Activated naive CD4-positive, alpha-beta T cell treated with Interleukin-2 at 50 U/mL for 16 hours (primary cell): ENCODE data around the gene ERICH3.

Source experiments
- DNase-seq: peaks from one replicate; pipeline ENCODE4 v3.0.0-alpha.2; 2020

Gene ERICH3, protein sequence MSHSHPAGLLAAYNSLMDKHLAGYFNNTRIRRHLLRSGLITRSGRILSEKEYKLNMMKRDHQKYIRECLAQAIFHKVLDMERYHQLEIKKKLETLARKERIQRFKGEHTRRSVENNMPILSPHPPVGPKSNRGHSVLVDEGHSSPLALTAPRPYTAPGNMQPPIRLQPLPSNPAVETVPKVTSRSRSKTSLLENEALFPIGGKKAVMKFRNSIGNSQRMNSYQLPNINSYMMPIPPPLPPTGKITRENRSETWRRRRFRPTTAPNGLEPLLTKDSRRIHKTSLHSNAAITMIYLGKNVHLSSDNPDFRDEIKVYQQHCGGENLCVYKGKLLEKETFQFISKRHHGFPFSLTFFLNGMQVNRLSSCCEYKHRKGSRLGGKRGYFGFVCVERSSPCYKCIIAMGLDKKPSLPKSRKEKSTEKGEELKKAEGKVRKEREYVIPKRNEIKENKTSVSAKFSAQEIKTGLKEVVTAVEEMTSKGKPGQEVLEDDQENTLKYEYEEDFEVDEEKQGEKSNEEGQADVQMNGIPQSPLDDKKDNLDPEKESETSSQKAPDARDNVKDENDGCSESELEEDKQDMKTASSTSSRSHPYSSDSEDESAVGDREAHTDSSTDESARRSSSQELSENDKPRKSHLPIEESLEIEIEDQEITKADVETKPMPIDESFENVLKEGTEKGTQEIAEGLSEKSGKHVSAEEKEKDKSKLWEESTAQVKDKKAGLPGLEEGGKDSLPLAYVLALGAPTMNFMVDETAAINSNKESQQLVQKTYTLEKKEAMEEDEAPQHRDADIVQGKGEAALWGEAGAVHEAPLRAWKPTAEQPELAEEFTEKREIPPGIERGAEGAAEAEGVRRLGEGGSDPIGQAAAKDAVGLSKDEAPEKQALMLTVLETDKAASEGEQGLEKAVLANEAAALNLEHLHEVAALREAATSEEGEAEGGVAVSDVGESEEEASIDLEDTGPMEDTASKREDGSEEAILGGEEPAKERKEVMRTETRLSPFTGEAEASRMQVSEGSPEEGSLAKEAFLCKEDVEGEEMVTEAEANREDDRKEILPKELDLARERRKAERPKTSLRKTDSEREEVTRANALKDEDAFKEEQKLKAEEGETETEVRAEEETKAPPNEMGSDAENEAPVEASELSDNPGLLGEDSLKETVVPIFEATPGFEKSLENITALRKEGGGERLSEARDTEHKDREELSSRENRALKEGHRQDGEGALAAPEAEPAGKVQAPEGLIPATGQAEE (N-terminal part only)

DNA sequence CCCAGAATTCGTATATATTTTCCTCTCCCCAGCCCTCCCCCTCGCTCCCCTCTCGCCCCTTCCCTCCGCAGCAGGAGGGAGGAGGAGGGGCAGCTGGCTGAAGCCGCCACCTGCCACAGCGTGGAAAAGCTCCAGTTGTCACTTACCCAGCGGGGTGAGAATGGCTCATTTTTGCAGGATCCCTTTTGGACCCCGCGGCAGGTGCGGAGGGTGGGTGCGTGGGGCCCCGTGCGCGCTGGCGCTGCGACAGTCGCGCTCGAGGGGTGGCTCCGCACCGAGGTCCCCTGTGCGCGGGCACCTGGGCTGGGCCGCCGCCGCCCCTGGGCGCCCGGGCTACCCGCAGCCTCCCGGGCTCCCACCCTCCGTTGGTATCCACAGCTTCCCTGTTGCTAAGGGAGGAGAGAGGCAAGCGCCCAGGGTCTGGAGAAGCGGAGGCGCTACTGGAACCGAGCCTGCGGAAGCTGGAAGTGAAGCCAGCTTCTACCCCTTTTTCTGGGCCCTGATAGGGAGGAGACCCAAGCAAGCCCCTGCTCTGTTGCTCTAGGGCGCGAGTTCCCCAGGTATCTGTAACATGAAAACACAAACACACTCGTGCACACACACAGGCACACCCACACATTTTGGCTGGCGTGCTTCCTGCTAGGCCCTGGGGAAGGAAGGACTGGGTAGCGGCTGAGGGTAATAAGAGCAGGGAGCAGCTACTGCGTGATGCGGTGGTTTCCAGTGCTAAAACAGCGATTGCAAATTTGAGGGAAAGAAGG, at the start of gene ERICH3:
Gene ERICH3 (minus strand): TSS at position 442 of the 761 bp plus-strand sequence. CDS start 273 bp downstream, at position 169.
- DNase-seq, result no peak

DNA sequence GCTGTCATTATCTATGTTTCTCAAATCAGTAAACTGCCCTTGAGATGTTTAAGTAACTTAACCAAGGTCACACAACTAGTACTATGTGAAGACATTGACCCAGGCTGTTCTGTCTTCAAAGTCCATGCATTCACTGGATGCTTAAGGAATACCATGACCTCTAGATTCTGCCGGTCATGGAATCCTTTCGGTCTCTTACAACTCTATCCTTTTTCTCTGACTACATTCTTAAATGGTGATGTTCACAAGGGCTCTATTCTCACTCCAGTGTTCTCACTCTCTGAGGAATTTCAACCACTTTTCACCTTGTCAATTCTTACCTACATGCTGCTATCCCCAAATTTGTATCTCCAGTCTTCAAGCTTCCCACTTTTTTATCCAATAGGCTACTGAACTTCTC, 44.0 kb upstream of the ERICH3 start:
- no peak for DNase-seq

DNA sequence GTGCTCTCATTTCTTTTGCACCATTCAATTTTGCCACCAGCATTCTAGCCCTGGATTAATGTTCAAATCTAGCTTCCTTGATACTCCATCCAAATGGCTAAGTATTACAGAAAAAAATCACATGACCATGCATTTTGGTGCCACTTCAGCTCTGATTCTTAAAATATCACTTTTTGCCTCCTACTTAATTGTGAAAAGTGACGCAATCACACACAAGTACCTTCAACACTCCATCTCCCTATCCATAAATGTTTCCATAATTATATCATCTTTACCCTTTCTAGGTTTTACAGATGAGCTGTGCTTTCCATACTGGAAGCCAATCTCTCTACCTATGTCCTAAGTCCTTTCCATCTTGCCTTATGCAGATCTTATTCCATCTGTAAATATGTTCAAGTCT, 43.2 kb upstream of the ERICH3 start:
- no peak for DNase-seq

DNA sequence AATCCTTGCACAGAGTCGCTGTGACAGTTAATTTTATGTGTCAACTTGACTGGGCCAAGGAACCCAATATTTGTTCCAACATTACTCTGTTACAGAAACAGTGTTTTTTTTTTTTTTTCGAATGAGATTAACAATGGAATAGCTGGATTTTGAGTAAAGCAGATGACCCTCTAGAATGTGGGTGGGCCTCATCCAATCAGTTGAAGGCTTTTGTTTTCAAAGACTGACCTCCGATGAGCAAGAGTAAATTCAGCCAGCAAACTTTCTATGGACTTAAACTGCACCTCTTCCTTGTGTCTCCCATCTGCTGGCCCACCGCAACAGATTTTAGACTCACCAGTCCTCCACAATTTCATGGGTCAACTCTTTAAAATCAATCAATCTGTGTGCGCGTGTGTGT, 42.2 kb upstream of the ERICH3 start:
- DNase-seq, result no peak

DNA sequence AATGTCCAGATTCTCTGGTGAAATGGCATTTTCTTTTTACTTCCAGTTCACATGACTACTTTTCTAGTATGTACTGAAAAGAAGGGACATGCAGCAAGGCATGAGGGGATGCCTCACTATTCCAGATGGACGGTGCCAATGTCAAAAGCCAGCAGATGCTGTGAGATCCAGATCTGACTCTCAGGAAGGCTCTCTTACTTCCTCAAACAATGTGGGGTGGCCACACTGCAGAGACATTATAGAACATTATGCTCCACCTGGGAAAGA, 41.6 kb upstream of the ERICH3 start:
- no peak for DNase-seq

DNA sequence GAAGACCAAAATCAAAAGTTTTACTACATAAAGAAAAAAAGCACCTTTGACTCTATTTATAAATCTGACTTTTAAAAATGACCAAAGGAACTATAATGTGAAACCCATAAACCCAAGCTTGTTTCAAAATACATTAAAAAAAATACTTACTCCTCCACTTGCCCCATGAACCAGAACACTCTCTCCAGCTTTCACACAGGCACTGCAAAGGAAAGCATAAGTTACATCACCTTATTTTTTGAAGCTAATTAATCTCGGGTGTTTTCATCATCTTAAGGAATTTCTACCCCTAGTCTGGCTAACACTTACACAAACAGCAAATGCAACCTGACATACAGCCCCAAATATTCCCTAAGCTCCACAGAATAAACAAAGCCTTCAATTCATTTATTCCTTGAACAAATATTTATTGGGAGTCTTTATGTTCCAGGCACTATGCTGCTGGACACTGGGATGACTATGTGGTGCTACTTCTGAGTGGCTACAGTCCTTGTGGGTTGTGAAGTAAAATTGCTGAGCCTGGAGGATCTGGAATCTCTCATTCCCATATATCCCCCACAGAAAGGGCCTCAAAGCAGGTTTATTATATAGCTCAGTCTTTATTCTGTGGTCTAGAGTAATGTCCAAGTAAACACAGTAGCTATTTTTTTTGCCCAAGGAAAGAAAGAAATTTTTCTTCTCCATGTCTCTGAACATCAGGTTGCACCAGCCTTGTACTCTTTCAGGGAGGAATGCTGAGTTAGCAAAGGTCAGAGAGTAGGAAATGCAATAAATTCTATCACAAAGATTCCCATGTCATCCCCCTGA, 41.0 kb upstream of the ERICH3 start:
- no peak for DNase-seq

DNA sequence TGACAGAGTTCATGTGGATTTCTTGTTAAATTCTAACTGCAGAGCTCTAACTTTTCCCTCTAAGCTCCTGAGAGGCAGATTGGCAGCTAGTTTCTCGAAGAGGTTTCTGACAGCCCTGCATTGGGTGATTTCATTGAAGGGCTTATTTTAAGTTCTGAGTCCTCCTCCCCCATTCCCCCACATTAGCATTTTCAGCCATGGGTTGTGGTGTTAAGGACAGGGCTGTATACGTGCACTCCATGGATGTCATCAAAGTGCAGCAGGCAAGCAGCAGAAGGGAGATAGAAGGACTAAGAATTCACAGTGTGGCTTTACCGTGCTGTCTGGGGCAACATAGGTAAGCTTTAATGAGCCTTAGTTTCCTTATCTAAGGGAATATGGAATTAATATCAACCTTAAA, 40.3 kb upstream of the ERICH3 start:
- DNase-seq, result no peak

DNA sequence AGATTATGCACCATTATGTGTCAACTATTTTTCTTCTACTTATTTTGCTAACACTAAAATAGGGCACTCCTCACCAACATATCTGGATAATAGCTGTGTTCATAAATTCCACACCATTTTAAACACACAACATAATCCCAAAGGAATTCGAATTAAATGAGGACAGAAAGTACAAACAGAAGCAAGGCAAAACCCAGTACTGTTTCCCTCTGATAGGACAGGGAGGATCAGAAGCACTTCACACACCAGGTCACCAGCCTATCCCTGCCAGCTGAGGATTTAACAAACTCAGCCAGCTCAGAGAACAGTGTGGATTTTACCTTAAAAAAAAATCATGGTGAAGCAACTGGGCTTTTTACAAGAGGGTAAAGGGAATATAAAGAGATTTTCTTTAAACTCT, 39.3 kb upstream of the ERICH3 start:
- DNase-seq, result no peak

DNA sequence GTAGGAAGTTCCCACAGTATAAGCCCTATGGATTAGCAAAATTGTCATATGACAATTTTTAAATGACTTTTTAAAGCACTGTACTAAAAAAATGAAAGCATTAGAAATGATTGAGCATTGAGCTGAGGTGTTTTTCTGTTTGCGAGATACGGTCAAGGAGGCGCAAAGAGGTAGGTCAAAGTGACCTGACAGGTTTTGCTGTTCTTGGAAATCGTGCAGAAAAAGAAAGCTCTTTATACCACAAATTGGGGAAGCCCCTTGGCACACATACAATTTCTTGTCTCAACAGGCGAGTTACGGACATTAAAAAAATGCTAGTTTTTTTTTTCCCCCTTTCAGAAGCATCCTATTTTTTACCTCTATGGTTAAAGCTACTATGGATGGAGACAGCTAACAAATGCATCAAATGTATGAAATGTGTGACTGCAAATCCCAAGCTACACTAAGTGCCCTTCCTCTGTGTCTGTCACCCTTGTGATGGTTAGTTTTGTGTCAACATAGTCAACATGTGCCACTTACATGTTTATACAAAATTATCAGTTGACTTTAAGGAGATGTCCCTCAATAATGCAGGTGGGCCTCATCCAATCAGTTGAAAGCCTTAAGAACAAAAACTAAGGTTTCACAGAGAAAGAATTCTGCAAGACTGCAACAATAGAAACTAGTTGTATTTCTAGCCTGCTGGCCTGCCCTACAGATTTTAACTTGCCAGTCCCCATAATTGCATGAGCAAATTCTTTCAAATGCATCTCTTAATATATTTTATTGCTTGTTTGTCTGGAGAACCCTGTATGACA, 30.0 kb upstream of the ERICH3 start:
- DNase-seq, result no peak

DNA sequence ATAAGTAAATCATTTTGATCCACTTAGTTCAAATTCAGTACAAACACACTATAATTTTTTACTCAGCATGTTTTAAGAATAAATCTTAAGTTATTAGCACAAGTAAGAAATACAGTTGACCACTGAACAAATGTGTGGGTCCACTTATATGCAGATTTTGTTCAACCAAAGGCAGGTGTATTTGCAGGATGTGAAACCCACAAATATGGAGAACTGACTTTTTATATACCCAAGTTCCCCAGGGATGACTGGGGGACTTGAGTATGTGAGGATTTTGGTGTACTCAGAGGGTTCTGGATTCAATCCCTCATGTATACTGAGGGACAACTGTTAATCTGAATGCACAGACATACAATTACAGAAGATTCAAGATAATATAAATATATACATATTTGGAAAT, 25.7 kb upstream of the ERICH3 start:
- no peak for DNase-seq

DNA sequence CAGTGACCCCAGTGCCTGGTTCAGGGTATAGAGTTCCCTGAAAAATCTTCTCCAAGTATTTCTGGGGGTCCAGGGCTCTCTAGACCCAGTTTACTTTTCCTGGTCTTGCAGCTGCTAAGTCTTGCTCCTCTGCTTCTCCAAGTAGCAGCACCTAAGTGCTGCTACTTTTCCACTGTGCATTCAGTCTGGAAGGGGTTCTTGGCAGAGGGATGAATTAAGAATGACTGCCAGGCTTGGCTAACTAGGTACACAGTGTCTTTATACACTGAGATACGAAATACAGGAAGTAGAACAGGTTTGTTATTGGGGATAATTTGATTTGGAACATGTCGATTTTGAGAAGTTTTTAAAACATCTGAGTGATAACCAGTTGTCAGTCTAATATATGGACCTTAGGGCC, 24.2 kb upstream of the ERICH3 start:
- no peak for DNase-seq

DNA sequence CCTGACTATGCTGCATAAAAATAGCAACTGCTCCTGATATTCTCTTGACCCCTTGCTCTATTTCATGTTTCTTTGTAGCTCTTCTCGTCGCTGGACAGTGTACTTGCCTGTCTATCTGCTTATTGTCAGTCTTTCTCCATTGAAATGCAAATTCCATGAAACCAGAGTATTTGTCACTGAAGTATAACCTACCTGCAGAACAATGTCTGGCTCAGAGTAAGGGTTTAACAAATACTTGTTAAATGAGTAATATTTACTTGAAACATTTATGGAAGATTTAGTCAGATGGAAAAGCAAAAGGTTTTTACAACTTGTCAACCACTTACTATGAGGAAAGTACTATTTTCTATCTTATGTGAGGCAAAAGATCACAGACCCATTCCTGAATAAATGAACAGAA, 19.9 kb upstream of the ERICH3 start:
- DNase-seq, result no peak

DNA sequence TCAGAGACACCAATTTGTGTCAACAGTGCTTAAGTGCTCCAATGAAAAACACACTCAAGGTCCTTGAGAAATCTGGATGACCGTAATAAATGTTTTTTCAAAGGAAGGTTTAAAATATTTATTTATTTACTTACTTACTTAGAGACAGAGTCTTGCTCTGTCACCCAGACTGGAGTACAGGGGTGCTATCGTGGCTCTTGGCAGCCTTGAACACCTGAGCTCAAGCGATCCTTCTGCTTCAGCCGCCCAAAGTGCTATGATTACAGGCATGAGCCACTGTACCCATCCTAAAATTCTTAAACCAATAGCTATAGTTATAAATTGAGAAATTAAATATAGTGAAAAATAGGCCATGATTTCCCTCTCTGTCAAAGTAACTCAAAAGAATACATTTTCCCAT, 17.3 kb upstream of the ERICH3 start:
- DNase-seq, result no peak

DNA sequence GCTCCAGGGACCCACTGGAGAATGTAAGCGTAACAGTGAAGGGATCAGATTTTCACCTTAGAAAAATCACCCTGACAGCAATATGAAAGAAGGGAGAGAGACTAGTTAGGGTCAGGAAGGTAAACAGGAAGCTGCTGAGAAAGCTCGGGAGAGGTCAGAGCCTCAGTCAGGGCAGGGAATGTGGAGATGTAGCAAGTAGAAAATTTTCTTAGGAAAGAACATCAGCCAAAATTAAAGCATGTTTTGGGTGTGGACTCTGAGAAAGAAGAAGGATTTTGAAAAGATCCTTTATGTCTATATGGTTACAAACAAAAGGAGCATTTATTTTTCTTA, 16.7 kb upstream of the ERICH3 start:
- no peak for DNase-seq

DNA sequence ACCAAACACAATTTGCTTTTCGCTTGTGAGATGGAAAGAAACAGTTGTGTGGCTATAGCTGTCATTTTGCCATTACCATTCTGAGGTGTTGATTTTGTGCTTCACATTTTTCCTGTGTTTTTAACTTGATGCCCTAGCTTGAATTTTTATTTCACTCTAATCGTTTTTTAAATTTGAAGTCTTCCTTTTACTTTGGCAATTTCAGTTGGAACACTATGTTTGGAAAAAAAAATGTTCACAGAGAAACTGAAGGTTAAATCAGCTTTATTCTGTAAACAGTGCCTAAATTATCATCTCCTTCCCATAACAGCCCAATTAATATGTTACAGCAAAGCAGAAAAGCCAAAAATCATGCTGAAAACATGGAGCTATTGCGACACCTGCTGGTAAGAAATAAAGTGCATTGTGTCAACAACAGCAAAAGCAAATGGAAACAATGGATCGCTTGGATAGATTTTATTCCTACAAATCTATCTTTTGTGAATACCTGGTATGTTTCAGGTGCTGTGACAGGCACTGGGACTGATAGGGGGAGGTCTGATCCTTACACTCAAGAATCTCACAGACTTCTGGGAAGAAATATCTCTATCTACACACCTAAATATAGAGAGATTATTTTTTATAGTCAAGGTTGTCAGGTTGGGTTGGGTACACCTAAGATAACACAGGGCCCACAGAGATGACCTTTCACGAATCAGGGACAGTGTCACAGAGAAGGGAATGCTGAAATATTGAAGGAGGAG, 16.2 kb upstream of the ERICH3 start:
- peak; percentile 20 for DNase-seq

DNA sequence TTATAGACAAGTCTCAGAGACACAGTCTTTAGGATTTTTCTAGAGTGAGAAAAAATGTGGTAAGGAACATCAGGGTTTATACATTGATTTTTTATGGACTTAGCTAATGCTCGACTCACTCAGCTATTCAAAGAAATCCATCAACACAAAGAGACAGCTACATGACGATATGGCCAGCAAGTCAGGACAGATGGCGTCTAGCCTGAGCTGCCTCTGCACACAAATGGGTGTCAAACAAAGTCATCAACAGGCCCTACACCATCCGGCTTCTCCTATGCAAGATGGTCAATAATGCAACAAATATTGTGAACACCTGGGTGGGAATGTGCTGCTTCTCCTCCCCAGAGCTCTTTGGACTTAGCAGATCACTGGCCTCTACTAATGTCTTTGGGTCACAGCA, 13.3 kb upstream of the ERICH3 start:
- DNase-seq, result no peak

DNA sequence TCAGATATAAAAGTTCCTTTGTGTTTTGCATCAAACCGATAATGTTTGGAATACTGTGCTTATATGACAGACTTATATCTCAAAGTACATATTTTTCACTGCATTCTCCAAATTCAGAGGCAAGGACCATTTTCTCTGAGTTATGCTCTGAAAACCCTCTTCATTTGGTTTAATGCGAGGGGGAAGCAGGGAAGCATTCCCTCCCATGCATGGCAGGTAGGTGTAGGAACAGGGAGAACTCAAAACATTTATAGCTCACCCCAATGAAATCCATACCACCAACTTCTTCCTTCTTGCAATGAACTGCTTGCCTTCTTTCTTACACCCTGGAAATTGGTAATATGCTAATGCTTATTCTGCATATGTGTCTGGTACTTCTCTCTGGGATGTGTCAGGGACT, 10.7 kb upstream of the ERICH3 start:
- no peak for DNase-seq

DNA sequence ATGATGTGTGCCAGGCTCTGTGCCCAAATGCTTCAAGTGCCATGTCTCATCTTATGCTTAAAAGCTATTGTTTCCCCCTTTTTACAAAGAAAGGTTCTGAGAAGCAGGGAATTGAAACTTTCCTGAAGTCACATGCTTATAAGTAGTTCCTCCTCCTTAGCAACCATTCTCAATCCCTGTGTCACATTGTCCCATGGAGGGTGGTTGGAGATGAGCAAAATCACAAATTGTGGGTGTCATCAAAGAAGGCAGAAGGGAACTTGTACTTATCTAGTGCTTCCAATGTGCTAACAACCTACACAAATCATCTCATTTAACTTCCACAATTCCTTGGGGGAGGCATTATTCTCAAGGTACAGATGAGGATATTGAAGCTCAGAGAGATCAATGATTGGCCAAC, 10.1 kb upstream of the ERICH3 start:
- no peak for DNase-seq

DNA sequence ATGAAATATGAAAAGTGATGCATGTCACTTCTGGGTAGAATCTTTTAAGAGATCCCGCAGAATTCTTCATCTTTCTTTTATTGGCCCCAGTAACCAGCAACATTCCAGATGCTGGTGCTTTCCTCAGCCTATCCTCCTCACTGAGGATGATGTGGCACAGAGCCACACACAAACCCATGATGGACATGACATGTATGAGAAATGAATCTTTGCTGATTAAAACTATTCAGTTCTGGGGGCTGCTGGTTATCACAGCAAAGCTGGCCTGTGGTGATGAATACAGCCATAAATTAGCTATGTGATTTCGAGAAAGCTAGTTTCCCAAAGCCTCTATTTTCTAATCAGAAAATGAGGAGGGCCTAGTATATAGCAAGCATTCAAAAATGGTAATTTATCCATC, 8.3 kb upstream of the ERICH3 start:
- DNase-seq, result no peak

DNA sequence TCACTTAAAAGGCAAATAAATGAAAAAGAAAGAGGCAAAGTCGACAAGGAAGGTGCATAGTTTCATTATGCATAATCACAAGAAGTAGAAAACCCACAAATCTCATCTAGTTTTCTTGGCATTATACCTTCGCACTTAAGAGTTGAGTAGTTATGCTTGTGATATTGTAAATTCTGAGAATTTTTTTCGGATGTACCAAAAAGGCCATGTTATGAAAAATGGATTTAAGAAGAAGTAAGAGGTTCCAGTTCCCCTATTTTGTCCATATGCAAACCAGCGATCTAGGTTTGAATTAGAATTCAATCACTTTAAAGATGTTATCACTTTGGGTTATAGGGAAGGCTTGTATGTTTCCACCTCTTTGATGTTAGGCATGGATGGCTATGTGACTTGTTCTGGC, 7.9 kb upstream of the ERICH3 start:
- DNase-seq, result no peak

DNA sequence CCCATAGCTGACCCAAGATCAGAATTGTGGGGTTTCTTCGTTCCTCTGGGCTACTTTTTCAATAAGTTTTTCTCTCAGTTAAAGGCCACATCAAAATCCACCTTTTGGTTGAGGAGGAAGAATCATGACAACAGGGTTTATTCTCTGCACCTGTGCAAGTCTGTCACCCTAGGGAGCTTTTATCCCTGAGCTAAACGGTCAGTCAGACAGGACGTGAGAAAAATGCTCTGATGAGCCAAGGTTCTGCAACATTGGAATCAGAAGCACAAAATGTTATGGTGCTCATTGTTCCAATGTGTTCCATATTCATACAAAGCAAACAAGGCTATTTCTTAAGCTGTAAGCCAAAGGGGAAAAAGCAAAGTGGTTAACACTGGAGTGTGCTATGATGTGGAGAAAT, 7.4 kb upstream of the ERICH3 start:
- no peak for DNase-seq
